EH (cell line): ENCODE data around the gene KRTAP10-1.
"Not testable (repeated sequence)": the region's sequence is repeated elsewhere in the genome, so short reads cannot be mapped to it uniquely, and the experiment has no call there.

Experiments used
- DNase-seq: peaks from one replicate; pipeline ENCODE4 v3.0.0-alpha.2; 2015; ENCODE audit warnings: low read depth

KRTAP10-1 gene, protein sequence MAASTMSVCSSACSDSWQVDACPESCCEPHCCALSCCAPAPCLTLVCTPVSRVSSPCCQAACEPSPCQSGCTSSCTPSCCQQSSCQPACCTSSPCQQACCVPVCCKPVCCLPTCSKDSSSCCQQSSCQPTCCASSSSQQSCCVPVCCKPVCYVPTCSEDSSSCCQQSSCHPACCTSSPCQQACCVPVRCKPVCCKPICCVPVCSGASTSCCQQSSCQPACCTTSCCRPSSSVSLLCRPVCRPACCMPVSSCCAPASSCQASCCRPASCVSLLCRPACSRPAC

DNA sequence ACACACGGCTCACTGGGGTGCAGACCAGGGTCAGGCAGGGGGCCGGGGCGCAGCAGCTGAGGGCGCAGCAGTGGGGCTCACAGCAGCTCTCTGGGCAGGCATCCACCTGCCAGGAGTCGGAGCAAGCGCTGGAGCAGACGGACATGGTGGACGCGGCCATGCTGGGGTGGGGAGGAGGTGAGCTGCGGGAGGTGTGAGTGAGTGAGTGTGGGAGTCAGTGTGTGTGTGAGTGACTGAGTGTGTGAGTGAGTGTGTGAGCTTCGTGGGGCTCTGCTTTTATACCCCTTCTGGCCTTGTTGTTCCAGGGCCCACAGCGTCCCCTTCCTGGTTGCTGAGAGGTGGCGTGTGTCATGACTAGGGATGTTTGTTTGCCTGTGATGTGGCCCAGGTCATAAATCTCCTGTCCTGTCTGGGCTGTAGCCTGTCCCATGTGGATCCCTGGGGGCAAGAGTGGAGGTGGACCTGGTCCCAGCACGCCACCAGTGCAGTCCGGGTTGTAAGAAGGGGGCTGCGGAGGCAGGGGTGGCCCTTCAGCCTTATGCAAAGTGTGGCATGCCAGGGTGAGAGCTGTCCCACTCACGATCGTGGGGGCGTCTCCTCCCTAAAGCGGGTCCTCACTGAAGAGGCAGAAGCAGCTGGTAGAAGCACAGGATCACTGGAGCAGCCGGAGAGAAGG, at the start of gene KRTAP10-1:
Gene KRTAP10-1, minus strand, starts transcription at position 205 of the 676 bp plus-strand sequence. Its CDS starts 45 bp downstream, at position 160.
- no peak for DNase-seq

DNA sequence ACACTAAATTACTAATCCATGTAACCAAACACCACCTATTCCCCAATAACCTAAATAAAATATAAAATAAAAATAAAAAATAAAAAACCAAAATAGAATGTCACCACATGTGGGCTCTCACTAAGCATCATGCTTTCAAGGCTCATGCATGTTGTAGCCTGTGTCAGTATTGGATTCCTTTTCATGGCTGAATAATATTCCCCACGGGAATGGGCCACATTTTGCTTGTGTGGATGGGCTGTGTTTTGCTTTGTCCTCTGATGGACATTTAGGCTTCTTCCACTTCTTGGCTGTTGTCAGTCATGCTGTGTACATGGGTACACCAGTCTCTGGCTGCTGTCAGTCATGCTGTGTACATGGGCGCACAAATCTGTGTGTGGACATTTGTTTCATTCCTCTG, 49.1 kb upstream of the KRTAP10-1 start:
- no peak for DNase-seq

DNA sequence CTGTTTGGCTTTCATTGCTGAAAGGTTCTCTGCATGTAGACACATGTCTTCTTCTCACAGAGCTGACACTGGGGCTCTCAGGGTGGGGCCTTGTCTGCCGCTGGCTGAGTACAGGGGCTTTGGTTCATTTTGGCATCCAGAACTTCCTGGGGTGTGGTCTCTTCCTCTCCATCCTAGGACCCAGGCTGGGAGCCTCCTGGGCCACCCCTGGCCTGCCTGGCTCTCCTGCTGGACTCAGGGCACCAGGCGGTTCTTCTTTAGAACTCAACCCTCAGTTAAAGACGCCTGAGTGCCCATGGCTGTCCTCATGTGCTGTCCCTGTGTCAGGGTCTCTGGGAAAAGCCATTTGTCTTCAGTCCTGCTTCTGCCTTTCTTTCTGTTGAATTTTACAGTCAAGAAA, 45.9 kb upstream of the KRTAP10-1 start:
- no peak for DNase-seq

DNA sequence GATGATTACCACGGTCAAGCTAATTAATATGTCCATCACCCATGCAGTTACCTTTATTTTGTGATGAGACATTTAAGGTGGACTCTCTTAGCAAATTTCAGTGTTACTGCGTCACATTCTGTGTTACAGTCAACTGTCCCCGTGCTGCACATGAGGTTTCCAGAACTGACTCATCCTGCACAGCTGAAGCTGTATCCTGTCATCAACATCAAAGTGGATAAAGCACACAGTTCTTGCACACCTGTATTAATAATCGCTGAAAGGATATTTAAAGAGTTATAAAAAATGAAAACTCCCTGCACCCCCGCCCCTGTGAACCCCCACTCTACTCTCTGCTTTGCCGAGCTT, 43.8 kb upstream of the KRTAP10-1 start:
- DNase-seq = no peak

DNA sequence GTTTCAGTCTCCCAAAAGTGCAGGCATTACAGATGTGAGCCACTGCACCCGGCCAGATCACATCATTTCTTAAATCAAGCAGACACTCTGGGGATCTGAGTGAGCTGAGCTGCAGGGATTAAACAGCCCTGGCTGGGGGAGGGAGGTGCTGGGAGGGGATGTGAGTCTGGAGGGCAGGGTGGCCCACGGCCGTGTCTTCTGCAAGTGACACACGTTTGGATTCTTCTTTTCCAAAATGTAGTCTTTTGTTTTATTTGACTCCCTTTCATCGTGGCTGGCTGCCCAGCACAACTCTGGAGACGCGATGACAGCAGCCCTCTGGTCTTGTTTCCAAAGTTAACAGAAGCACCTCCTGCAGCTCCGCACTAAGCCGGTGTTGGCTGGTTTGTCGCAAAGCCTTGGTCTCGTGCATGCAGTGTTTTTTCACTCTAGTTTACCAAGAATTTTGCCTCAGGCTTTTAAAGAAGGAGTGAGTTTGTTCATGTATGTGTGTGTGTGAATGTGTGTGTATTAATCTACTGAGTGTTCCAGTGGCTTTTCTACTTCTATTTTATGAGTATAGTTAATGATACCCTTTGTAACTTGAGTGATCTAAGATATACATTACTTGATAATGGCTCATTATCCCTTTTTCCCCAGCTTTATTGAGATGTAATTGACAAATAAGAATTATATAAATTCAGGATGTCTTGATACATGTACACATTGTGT, 43.2 kb upstream of the KRTAP10-1 start:
- DNase-seq = no peak

DNA sequence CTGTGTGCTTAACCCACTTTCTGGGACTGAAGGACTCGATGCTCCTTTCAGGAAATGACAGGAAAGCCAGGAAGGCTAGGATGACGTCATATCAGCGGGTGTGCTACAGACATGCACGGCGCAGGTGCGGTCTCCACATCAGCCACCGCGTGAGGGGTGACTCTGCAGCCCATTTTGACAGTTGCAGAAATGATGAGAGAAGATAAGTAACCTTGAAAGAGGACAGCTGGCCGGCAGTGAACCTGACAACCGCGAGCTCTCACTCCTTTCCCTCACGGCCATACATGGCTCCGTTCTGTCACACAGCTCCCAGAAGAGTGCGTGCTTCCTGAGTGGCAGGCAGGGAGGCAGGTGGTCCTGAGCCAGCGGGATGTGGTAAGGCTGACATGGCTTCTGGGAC, 42.1 kb upstream of the KRTAP10-1 start:
- DNase-seq = no peak

DNA sequence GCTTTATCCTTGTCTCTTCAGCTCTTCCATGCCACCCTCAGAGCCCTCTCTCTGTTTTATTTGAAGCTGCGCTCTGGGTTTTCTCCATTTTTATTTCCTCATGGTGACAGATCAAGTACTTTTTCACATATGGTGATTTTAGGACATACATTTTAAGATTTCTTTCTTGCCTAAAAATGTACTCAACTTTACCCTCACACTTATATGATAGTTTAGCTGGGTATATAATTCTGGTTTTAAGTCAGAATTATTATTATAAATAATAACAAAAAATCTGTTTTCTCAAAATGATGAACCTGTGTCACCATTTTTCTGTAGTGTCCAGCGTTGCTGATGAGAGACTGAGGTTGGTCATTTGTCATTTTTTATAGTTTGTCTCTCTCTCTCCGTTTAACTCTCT, 41.2 kb upstream of the KRTAP10-1 start:
- no peak for DNase-seq

DNA sequence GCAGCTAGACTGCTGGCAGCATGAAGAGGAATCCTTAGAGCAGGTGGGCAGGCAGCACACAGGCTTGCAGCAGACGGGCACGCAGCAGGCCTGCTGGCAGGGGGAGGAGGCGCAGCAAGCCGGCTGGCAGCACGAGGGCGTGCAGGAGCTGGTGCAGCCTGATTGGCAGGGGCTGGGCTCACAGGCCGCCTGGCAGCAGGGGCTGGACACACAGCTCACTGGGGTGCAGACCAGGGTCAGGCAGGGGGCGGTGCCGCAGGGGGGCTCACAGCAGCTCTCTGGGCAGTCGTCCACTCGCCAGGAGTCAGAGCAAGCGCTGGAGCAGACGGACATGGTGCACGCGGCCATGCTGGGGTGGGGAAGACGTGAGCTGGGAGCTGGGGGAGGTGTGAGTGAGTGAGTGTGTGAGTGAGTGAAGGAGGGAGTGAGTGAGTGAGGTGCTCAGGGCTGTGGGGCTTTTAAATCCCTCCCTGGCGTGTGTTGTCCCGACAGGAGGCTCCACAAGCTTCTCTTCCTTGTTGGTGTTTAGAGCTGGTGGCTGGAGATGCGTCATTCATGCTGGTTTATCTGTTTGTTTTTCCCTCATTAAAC, 40.3 kb upstream of the KRTAP10-1 start, which contains the start of gene KRTAP10-5:
Gene KRTAP10-5, minus strand, starts transcription at position 374 of the 591 bp plus-strand sequence. Its CDS starts 26 bp downstream, at position 348.
- DNase-seq = not testable (repeated sequence)

DNA sequence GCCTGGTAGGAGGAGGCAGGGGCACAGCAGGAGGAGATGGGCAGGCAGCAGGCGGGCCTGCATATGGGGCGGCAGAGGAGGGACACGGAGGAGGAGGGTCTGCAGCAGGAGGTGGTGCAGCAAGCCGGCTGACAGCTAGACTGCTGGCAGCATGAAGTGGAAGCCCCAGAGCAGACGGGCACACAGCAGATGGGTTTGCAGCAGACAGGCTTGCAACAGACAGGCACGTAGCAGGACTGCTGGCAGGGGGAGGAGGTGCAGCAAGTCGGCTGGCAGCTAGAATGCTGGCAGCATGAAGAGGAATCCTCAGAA, 39.8 kb upstream of the KRTAP10-1 start:
- no peak for DNase-seq

DNA sequence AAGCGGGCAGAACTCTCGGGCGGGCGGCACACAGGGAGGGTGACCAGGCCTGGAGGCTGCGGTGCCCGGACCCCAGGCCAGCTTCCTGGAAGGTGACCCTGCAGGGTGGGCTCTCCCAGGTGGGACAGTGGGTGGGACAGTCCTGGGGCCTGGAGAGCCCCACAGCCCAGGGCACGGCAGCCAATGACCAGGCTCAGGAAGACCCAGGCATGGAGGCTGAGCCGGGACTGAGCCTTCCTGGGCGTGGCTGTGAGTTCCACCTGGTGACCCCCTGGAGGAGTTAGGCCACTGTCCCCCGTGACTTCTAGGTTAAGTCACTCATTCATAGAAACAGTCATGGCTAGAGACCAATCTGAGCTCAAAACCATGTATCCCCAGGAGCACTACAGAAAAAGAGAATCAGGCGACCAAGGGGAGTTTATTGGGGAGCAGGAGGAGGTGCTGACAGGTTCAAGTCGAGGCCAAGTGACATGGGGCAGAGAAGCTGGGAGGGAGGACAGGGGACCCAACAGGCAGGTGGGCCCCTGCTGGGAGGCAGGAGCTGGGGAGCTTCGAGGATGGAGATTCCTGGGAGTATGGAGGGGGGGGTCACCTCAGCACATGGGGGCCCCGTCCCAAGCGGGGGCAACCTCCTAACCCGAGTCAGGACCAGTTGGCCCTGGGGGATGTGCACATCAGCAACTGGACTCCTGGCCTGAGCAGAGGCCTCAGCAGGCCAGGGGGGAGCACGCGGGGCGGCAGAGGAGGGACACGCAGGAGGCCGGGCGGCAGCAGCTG, 39.2 kb upstream of the KRTAP10-1 start:
- no peak for DNase-seq

DNA sequence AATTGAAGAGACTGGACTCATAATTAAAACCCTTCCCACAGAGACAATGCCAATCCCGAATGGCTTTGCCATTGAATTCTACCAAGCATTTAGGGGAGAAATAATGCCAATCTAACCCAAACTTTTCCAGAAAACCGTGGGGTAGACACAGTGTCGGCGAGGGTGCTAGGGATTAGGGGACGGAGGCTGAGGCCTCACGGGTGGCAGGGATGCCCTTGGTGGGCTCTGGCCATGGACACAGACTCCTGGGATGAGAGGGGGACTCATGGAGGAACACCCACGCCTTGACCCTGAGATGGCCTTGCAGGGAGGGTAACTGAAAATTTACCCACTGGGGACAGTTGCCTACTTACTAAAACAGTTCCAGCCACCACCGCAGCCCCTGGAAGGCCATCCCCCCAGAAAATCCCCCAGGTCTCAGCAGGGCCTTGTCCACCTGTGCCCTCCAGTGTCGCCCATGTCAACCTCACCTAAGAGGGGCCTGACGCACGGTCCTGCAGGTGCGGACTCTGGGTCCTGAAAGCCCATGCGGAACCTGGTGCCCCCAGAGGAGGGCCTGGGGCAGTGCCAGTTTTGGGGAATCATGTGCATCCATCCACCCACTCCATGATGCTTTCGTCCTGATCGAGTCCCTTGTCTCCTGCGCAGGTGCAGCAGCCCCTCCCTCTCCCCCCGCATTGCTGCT, 38.5 kb upstream of the KRTAP10-1 start:
- no peak for DNase-seq

DNA sequence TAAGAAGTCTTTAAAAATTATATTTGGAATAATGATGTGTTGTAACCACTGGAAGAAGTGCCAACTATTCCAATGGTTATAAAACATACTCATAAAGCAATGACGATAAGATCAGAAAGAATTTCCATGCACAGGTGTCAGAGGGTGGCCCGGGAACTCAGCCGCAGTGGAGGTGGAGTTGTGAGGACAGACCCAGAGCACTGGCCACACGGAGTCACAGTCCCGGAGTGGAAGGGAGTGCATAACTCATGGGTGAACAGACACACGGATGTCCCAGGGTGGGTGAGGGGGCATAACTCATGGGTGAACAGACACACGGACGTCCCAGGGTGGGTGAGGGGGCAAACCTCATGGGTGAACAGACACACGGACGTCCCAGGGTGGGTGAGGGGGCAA, 36.0 kb upstream of the KRTAP10-1 start:
- DNase-seq = no peak

DNA sequence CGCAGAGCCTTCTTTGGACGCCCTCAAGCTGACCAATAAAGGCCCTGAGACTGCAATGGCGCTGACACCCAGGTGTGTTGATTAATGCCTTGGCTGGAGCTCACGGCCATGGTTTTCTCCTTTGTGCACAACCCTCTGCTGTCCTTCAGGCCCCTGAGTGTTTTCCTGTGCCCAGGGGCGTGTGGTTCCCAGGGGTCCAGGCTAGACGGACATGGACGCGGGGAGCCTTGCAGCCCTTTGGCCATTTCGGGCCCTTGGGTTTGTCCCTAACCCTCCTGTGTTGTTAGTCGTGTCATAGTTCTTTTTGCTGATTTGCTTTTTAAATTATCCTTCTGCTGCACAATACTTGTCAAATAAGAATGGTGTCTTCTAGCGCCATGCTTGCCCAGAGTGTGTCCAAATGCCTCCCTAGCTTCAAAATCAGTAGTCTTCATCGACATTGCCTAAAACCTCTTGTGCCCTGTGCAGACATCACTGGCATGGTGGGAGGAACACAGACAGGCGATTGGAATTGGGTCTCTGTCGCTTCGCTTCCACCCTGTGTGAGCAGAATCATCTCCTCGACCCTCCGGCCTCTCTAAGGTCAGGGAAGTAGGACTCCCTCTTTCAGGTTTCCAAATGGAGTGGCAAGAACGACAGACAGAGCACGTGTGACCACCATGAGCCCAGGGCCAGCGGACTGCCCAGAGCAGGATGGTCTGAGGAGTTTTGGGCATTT, 35.5 kb upstream of the KRTAP10-1 start:
- no peak for DNase-seq

DNA sequence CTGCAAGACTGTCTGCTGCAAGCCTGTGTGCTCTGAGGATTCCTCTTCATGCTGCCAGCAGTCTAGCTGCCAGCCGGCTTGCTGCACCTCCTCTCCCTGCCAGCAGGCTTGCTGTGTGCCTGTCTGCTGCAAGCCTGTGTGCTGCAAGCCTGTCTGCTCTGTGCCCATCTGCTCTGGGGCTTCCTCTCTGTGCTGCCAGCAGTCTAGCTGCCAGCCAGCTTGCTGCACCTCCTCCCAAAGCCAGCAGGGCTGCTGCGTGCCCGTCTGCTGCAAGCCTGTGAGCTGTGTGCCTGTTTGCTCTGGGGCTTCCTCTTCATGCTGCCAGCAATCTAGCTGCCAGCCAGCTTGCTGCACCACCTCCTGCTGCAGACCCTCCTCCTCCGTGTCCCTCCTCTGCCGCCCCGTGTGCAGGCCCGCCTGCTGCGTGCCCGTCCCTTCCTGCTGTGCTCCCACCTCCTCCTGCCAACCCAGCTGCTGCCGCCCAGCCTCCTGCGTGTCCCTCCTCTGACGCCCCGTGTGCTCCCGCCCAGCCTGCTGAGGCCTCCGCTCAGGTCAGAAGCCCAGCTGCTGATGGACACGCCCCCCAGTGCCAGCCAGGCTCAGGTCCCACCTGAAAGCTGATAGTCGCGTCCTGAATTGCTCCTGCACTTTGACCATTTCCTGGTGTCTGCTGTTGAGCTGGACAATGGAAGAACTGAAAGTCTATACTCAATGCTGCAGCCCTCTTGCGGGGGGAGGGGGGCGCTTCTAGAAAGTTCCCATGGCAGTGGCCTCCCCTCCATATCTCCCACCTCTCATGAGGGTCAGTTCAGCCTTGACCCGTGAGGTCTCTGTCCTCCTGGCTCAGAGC, 34.7 kb upstream of the KRTAP10-1 start:
- no peak for DNase-seq

DNA sequence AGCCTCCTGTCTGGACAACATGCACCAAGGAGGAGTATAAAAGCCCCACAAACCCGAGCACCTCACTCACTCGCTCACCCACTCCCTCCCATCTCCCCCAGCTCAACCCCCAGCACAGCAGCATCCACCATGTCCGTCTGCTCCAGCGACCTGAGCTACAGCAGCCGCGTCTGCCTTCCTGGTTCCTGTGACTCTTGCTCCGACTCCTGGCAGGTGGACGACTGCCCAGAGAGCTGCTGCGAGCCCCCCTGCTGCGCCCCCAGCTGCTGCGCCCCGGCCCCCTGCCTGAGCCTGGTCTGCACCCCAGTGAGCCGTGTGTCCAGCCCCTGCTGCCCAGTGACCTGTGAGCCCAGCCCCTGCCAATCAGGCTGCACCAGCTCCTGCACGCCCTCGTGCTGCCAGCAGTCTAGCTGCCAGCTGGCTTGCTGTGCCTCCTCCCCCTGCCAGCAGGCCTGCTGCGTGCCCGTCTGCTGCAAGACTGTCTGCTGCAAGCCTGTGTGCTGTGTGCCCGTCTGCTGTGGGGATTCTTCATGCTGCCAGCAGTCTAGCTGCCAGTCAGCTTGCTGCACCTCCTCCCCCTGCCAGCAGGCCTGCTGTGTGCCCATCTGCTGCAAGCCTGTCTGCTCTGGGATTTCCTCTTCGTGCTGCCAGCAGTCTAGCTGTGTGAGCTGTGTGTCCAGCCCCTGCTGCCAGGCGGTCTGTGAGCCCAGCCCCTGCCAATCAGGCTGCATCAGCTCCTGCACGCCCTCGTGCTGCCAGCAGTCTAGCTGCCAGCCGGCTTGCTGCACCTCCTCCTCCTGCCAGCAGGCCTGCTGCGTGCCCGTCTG, 33.8 kb upstream of the KRTAP10-1 start, which contains the start of gene KRTAP10-4:
Gene KRTAP10-4, plus strand, starts transcription at position 100 of the 827 bp plus-strand sequence. Its CDS starts 30 bp downstream, at position 130.
- not testable (repeated sequence) for DNase-seq

DNA sequence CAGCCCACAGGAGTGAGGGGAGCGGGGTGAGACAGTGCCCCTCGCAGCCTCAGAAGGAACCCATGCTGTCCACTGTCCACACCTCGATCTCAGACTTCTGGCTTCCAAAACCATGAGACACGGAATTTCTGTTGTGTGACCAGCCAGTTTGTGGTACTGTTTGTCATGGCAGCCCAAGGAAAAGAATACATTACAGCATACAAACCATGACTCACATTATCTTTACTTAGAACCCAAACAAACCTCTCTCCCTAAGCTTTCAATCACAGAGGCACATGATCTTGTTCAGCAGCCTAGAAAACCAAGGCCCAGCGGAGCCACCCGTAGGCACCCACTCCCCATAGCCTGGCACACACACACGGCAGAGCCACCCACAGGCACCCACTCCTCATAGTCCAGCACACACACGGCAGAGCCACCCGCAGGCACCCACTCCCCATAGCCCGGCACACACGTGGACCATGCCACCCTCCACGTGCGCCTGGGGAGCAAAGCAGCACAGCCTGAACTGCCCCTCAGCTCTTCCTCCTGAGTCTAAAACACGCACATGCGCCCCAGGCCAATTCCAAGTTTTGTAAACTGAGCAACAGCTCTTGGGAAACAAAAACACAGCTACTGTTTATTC, 33.1 kb upstream of the KRTAP10-1 start:
- DNase-seq = no peak

DNA sequence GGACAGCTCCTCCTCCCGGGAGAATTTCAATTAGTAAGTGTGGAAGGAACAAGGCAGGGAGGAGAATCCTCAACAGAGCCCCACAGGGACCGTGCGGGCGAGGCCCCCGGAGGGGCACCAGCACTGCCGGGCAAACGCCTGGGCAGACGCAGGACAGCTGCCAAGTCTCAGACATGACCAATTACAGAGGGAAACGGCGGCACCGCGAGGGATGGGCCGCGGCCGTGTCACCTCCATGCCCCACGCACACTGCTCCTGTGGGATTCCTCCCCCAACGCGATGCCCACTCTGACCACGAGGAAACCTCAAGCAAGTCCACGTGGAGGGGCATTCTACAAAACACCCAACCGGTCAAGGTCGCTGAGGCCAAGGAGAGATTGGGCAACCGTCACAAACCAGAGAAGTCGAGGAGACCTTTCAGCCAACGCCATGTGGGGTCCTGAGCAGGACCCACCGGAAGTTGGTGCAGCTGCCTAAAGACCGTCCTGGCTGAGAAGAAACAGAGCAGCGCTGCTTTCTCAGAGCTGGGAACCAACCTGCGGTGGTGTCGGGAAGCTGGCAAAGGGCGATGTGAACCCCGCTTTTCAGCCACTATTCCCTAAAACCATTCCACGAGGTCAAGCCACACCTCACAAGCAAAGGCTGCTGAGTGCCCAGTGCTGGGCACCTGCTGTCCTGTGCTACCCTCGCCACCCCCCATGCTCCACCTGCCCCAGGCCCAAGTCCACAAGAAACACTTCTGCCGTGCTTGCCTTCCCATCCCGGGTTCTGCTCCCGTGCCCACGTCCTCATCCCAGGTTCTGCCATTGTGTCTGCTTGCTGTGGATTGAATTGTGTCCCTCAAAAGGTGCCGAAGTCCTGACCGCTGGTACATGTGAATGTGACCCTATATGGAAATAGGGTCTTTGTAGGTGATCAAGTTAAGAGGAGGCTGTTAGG, 32.1 kb upstream of the KRTAP10-1 start:
- DNase-seq = no peak
